ENCODE data around the gene STAG2. TPM values are rescaled to one million over a fixed set of nuclear protein-coding genes. Genes with fewer than 3 reads are reported as not detected.

The STAG2 gene
- polyA plus RNA-seq, 3 donors: 20.6 to 56.2 (median 40.9) TPM

DNA sequence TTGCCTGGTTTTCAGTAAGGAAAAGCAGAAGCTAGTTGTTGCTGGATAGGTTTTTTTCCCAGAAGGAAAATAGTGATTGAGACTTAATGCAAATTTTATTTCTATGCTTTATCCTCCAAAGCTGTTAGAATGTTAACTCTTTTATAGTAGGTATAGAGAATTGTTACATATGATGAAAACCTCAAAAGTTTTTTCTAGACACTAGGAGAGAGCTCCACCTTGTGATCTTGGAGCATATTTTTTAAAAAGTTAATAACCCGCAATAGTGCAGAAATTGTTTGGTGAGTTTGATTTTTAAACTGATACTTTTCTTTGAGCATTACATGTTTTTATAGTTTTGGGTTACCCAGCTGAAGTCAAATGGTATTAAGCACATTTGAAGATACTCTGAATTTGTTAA, 56.5 kb downstream of the STAG2 start:
- peaks cover 100% of the 10 kb centered on the region for H3K79me2 ChIP-seq (ENCODE audit: insufficient read depth, low read length)
- no peaks in the 10 kb centered on the region for H3K27me3 ChIP-seq (ENCODE audit: control insufficient read depth in 2 of 2, insufficient read depth in 2 of 2, low read length in 2 of 2)
- H3K4me3 ChIP-seq (replicated peaks in 1 of 3; ENCODE audit: low read depth in 2 of 3, low read length in 3 of 3): no peak overlapping the region

GRCh38 chrX:124023838-124024238, 62.3 kb downstream of the STAG2 start:
- Histone ChIP-seq H2AFZ (ENCODE audit: insufficient read depth, low read depth, low read length, poor library complexity, severe bottlenecking) (no peak overlapping the region), H3K27me3 (ENCODE audit: control insufficient read depth in 2 of 2, insufficient read depth in 2 of 2, low read length in 2 of 2) (no peaks in the 10 kb centered on the region), H3K79me2 (ENCODE audit: insufficient read depth, low read length) (peaks cover 81% of the 10 kb centered on the region), H3K4me3 (replicated peaks in 1 of 3; ENCODE audit: low read depth in 2 of 3, low read length in 3 of 3) (no peak overlapping the region), H3K9me3 (replicated peaks in 1 of 2; ENCODE audit: control insufficient read depth in 1 of 2, insufficient read depth in 1 of 2, low read length in 2 of 2) (no peaks in the 10 kb centered on the region), H3K4me1 (ENCODE audit: control insufficient read depth in 1 of 2, insufficient read depth in 2 of 2, low read length in 2 of 2) (no peaks in the 10 kb centered on the region), H3K9ac (ENCODE audit: insufficient read depth, low read length, poor library complexity, severe bottlenecking) (no peak overlapping the region), H3K27ac (ENCODE audit: low read depth in 1 of 2, low read length in 2 of 2) (no peak overlapping the region), H3K36me3 (replicated peaks in 1 of 2; ENCODE audit: control insufficient read depth in 1 of 2, insufficient read depth in 2 of 2, low read length in 2 of 2) (peaks cover 27 to 52% of the 10 kb centered on the region in 2 donors), H4K20me1 (ENCODE audit: insufficient read depth, low read length) (peaks cover 84% of the 10 kb centered on the region), H3K4me2 (replicated peaks; ENCODE audit: extremely low read depth, low read length, poor library complexity, severe bottlenecking) (no peak overlapping the region)
- Mint-ChIP-seq H3K9me3 (peaks cover 0 to 1% (median 0%) of the 10 kb centered on the region in 7 donors), H3K4me1 (no peaks in the 10 kb centered on the region), H3K27me3 (ENCODE audit: low read depth in 3 of 3) (peaks cover 0 to 1% (median 0%) of the 10 kb centered on the region in 3 donors), H3K4me3 (no peak overlapping the region), H3K36me3 (peaks cover 19 to 25% of the 10 kb centered on the region in 2 donors), H3K27ac (peak overlapping the region in 4 of 7 donors; percentile 33 to 81 (median 47))
- no CpG with 5 or more reads among the region's 3 CpGs for WGBS (ENCODE audit: insufficient coverage)
- no peak for TF ChIP-seq CTCF (IDR thresholded peaks at IDR 0.05)
- no peak for DNase-seq
- intact Hi-C loops (cut with micrococcal nuclease): no loop called here

More for the DNA sequence above, 56.5 kb downstream of the STAG2 start:
- peaks cover 3% of the 10 kb centered on the region for H3K4me1 Mint-ChIP-seq
- peaks cover 0 to 1% (median 0%) of the 10 kb centered on the region in 3 donors for H3K27me3 Mint-ChIP-seq (ENCODE audit: low read depth in 3 of 3)
- Histone ChIP-seq H3K36me3 (replicated peaks in 1 of 2; ENCODE audit: control insufficient read depth in 1 of 2, insufficient read depth in 2 of 2, low read length in 2 of 2) (peaks cover 0 to 6% of the 10 kb centered on the region in 2 donors), H3K4me2 (replicated peaks; ENCODE audit: extremely low read depth, low read length, poor library complexity, severe bottlenecking) (no peak overlapping the region), H3K9me3 (replicated peaks in 1 of 2; ENCODE audit: control insufficient read depth in 1 of 2, insufficient read depth in 1 of 2, low read length in 2 of 2) (no peaks in the 10 kb centered on the region), H3K27ac (ENCODE audit: low read depth in 1 of 2, low read length in 2 of 2) (no peak overlapping the region), H3K4me1 (ENCODE audit: control insufficient read depth in 1 of 2, insufficient read depth in 2 of 2, low read length in 2 of 2) (no peaks in the 10 kb centered on the region), H4K20me1 (ENCODE audit: insufficient read depth, low read length) (peaks cover 98% of the 10 kb centered on the region), H2AFZ (ENCODE audit: insufficient read depth, low read depth, low read length, poor library complexity, severe bottlenecking) (no peak overlapping the region), H3K9ac (ENCODE audit: insufficient read depth, low read length, poor library complexity, severe bottlenecking) (no peak overlapping the region)
- peaks cover 0 to 1% (median 0%) of the 10 kb centered on the region in 7 donors for H3K9me3 Mint-ChIP-seq
- peak; percentile 22 for TF ChIP-seq CTCF (IDR thresholded peaks at IDR 0.05)
- no CpG with 5 or more reads among the region's 1 CpG for WGBS (ENCODE audit: insufficient coverage)
- H3K27ac Mint-ChIP-seq: peak overlapping the region in 1 of 7 donors; percentile 73
- H3K36me3 Mint-ChIP-seq: peaks cover under 1 to 3% of the 10 kb centered on the region in 2 donors
- no peak for DNase-seq
- intact Hi-C loops (cut with micrococcal nuclease): loop anchor here in 1 of 2 donors (10.0 kb wide), 1 partner anchor 53 kb away; the partner anchor contains the start of gene STAG2
- no peak overlapping the region for H3K4me3 Mint-ChIP-seq
